ENCODE data around the gene FAM13A. TPM values are rescaled to one million over a fixed set of nuclear protein-coding genes. Genes with fewer than 3 reads are reported as not detected.
"Not testable (repeated sequence)": the region's sequence is repeated elsewhere in the genome, so short reads cannot be mapped to it uniquely, and the experiment has no call there.

FAM13A gene
- 4.3 and 6.5 TPM in 2 replicates for total RNA-seq (2014; rRNA removed; shearing (Covaris generic))

DNA sequence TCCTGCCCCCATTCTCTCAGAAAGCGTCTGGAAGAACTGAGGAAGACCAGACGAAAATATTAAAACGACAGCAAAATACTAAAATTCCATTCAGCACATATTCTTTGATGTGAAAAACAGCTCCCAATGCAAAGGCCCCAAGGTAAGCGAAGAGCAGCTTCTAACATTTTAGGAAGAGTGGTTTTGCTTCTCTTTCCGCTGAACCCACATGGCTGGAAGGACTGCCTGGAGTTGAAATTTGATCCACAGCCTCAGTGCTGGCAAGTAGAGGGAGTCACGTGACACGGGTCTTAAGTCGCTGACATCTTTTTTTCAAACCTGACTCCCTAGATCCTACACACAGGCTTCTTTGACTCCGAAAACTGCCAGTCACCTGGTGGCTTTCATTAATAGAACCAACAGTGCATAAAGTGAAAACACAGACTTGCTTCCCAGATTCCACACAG lies at the start of gene FAM13A:
TSS of gene FAM13A (minus strand) at position 233 of the 446 bp plus-strand sequence. CDS start at position 12, 221 bp downstream.
- peak; percentile 86 for DNase-seq (ENCODE audit: low read depth)

DNA sequence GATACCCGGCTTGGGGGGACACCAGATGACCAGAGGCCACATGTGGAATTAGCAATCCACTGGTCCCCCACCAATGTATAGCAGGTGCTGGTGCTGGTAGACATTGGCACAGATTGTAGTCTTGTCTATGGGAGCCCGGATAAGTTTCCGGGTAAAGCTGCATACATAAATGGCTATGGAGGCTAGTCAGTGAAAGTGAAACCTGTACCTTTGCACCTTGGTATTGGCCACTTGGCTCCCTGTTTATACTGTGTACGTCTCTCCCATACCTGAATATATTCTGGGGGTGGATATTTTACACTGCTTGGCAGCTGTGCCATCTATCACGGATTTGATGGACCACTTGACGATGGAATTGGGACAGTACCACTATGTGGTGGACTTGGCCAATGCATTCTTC lies 48.7 kb upstream of the FAM13A start:
- DNase-seq (ENCODE audit: low read depth): no peak

DNA sequence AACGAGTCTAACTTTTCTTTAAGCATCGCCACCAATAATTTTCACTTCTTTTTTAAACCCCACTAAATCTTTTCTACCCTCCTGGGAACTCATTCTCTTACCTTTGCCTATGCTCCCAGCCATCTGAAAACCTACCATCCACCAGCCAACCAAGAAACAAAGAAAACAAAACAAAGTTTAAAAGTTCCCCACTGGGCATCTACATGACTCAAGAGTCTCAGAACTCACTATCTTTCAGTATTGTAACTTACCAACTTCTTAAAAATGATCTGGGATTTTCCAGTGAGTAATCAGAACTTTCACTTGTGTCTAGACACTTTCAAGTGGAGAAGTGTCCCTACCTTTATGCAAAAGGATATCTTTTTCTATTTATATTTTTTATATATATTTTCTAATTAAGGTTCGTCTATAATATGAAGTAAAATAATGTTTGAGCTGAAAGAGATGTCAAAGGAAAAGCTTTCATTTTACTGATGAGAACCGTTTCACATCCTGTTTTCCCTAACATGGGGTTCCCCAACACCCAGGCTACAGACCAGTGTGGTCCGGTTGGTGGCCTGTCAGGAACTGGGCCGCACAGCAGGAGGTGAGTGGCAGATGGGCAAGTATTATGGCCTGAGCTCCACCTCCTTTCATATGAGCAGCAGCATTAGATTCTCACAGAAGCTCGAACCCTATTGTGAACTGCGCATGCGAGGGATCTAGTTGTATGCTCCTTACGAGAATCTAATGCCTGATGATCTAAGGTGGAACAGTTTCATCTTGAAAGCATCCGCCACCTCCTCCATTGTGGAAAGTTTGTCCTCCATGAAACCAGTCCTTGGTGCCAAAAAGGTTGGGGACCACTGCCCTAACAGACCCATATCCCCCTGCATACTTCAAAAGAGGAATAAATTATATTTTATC lies 44.5 kb upstream of the FAM13A start:
- peak; percentile 25 for DNase-seq (ENCODE audit: low read depth)

DNA sequence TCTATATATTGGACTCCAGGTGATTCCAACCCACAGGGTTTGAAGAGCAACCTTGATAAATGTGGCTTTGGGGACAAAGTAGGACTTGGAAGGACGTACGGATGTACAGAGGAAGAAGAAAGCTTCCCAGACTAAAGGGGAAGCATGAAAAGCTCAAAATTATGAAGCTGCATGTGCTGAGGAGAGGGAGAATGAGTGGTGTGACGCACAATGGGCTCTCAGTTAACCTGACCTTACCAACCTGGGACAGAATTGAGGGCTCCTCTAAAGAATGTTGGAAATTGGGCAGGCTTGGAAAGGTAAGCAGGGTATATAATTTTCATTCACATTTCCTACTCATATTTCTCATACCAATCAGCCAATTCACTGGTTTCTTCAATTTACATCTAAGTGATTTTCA lies 43.9 kb upstream of the FAM13A start:
- DNase-seq (ENCODE audit: low read depth): no peak

DNA sequence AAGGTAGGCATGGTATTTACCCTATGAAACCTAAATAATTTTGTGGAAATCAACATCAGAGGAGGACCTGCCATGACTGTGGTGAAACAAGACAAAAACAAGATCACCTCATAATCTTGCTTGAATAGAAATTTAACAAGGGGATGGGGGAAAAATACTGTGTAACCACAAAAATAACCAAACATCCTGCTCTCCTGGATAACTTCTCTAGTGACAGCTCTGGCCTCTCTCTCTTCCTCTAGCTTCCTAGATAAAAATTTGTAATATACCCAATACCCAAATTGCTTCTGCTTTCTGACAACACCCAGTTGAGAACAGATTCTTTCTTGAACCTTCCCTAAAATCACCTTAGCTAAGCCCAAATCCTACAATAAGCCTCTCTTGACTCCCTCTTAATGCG lies 42.5 kb upstream of the FAM13A start:
- DNase-seq (ENCODE audit: low read depth): no peak

DNA sequence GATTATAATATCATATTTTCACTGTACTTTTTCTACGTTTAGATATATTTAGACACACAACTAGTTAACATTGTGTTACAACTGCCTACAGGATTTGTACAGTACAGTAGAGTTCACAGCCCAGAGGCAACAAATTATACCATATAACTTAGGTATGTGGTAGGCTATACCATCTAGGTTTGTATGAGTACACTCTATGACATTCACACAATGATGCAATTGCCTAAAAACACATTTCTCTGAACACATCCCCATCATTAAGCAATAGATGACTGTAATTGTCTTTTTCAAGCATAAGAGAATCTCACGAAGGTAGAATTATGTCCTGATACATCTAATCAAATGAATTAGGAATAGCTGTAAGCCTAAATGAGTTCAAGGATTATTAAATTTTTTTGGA lies 42.0 kb upstream of the FAM13A start:
- DNase-seq (ENCODE audit: low read depth): no peak

DNA sequence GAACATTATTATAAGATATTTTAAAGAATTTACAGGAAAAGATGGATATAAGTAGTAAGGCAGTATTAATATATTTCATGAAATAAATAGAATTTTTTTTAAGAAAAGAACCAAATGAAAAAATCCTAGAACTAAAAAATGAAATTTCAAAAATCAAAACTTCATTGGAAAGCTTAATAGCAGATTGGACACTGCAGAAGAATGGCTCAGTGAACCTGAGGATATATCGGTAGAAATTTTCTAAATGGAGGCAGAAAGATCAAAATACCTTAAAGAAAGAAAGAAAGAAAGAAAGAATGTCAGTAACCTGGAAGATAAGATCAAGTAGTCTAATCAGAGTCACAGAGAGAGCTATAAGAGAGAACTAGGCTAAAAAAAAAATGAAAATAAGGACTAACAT lies 21.3 kb upstream of the FAM13A start:
- no peak for DNase-seq (ENCODE audit: low read depth)

DNA sequence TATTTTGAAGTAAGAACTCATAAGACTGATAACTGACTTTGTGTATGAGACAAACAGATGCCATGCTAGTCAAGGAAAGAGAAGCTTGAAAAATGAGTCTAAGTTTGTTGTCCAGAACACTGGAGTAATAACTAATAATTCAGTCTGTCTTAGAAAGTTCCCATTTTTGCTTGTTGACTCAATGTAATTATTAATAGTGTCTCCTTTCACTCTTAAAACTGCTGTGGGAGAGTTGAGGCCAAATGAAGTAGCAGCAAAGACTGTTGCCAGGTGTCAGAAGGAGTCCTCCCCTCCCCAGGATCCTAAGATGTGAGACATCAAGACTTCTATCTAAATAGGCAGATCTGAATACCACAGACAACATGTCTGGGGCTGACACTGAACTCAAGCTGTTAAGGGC lies 20.8 kb upstream of the FAM13A start:
- DNase-seq (ENCODE audit: low read depth): no peak

DNA sequence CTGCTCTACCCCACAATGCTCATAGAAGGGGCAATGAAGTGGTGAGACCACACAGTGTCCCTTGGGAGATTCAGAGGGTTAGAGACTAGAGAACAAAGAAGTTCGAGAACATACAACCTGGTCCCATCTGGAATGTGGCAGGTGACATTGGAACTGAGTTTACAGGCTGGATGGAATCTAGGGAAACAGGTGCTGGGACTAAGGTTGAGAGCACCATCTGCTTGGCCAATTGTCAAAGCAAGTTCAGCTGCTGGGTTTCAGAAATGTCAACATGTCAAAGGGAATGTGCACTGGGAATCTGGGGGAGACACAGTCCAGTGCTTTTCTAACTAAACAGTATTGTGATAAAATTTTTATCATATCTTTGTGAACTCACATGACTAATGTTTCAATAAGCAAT lies 15.9 kb upstream of the FAM13A start:
- no peak for DNase-seq (ENCODE audit: low read depth)

DNA sequence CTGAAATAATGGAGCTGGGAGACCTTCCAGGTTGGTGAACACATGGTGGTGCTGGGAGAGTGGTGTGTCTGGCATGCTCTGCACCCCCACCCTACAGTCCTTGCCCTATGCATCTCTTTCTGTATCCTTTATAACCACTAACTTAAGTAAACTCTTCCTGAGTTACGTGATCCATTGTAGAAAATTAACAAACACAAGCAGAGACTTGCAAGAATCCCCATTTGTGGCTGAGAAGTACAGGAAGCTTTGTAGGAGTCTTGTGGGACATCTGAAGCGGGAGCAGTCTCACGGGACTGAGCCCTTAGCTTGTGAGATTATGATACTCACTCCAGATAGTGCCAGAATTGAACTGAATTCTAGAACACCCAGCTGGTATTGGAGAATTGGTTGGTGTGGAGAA lies 14.3 kb upstream of the FAM13A start:
- DNase-seq (ENCODE audit: low read depth): no peak

DNA sequence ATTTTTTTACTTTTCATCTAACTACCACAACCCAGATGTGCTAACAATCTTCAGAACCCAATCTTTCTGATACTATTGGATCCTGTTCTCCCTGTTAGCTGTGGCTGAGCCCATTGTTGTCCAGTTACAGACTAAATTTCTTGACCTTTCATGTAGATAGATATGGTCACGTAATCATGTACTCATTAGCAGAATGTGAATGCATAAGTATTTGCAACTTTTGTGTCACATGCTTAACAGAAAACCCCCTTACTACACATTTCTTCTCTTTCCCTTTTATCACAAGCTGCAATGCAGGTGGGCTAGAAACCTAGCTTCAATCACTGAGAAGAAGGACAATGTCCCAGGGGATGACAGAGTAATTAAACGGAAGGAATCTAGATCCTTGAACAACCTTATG lies 13.1 kb upstream of the FAM13A start:
- DNase-seq (ENCODE audit: low read depth): no peak

DNA sequence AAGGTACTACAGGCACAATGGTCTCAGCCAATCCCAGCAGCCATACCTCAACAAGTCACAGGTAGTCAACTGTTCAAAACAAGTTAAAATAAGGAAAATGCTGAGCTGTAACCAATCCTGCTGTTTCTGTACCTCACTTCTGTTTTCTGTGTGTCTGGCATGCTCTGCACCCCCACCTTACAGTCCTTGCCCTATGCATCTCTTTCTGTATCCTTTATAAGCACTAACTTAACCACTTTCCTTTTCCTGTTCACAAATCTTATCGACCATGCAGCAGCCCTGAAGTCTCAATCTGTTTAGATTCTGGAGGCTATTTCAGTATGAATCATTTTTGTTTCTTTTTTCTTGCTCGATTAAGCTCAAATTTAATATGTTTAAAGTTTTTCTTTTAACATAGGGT lies 12.5 kb upstream of the FAM13A start:
- no peak for DNase-seq (ENCODE audit: low read depth)

DNA sequence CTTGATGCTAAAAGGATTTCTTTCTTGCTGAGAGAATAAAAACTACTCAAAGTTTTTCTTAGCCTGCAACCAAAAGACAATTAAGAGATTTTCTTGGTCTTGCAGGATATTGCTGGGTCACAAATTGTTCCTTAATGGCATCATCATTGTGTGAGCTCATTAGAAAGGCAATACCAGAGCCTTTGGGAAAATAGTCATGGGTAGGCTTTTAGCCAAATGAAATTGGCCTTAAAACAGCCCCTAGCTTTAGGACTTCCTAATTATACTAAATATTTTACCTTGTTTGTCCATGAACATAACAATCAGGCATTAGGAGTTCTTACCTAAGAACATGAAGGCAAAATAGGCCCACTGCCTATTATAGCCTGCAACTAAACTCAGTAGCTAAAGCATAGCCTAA lies 10.4 kb upstream of the FAM13A start:
- no peak for DNase-seq (ENCODE audit: low read depth)

DNA sequence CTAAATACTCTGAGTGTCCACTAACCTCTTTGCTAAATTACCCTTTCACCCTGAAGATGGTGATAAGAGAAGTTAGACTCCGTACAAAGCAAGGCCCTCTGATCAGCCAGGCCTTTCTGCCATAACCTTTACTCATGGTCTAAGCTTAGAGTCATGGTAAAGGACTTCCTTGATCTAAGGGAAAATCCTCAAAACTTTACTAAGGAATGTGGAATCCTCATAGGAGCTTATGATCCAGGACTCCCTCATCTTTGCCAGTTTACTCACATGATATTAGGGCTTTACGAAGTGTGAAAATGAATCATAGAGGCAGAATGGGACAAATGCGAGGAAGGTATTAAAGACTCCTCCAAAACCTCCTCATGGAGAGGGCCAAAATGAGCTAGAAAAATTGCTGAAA lies 7.9 kb upstream of the FAM13A start:
- DNase-seq (ENCODE audit: low read depth): no peak

DNA sequence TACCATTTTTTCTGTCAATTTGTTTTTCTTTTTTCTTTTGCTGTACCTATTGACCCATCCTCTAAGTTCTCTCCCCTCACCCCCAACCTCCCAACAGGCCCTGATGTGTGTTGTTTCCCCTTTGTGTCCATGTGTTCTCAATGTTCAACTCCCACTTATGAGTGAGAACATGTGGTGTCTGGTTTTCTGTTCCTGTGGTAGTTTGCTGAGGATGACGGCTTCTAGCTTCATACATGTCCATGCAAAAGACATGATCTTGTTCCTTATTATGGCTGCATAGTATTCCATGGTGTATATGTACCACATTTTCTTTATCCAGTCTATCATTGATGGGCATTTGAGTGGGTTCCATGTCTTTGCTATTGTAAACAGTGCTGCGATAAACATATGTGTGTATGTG lies 859 bp upstream of the FAM13A start:
- DNase-seq (ENCODE audit: low read depth): not testable (repeated sequence)

DNA sequence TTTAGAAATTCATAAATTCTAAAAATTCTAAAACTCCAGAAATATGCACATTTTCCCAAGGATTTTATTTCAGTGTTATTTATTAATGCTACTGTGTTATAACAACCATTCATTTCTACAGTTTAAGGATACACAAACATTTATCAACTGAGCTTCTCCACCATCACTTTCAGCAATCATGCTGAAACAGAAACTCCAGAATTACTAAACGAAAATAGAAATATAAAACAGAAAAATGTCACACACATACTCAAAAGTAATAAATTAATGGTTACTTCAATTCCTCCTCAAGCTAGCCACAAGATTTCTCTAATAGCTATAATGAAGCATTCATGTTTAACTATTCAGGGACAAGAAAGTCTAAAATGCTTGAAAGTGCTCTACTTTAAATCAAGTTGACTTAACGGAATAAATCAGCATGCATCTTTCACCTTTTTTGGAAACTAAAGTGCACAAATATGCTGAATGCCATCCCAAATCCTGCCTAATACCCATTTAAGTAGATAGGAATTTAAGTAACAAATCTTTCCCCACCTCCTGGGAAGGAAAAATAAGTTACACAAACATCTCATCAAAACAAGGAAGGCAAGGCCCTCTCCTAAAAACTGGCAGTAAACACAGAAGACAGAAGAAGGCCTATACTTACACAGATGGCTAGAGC lies 563 bp downstream of the FAM13A start:
- DNase-seq (ENCODE audit: low read depth): no peak

DNA sequence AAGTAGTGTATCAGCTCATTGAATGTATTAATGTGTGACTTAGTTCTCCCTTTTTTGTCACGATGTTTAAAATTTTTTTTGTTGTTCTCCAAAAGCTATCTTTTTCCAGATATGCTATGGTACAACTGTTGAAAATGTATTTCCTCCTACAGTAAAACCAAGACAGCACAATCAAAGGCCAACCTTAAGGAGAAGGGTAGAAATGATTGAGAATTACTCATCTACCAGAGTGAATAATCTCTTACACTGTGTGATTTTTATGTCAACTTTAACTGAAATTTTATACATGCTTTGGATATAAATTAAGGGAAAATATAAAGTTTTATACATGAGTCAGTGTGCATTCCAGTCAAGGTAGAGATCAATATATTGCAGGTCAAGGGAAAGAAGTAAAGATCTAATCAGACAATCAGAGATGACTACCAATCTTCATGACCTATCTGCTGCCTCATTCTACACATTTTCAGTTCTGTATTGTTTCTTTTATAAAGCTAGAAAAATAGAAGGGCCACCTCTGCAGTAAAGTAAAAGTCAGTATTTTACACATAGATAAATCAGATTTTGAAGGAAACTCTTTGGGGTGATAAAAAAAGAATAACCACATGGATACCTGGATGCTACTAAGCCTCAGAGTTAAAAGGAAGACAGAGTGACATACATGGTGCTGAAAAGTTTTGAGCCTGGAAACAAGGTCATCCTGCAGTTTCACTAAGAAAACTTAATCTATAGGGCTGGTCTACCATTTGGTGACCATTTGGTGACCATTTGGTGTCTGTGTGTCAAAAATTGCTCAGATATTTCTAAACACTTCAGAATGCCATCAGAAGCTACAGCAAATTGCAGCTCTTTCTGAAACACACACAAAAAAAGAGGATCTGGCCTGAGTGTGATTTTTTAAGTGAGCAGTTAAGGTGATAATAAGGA lies 1.6 kb downstream of the FAM13A start:
- DNase-seq (ENCODE audit: low read depth): no peak

DNA sequence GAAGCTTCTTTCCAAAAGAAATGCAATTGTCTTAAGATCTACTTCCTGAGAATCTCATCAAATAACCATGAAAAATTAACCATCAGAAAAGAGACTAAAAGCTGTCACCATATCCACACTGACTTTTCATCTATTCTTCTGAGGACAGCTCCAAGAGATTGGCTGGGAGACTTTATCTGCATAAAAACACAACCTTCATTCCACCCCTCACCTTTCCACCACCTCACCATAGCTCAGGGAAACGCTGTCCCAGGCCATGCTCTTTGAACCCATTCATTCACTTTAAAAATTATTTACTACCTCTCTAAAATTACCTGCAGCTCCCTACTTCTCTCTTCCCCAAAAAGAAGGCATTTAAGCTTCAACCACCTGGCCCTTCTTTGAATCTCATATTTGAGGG lies 2.4 kb downstream of the FAM13A start:
- no peak for DNase-seq (ENCODE audit: low read depth)

DNA sequence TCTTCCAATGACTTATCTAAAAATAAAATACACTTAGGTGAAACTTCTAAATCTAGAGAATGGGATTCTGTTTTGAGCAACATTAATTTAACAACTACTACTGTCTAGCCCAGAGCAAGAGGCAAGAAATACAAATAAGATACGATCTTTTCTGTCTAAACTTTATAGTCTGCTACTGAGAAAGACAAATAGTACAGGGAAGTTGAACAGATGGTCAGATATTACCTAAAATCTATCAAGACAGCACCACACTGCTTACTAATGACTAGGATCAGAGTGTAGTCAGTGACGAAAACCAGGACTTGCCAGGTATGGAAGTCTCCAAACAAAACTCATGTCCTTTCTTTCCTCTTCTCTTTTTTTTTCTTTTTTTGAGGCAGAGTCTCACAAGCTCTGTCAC lies 7.1 kb downstream of the FAM13A start:
- DNase-seq (ENCODE audit: low read depth): no peak

DNA sequence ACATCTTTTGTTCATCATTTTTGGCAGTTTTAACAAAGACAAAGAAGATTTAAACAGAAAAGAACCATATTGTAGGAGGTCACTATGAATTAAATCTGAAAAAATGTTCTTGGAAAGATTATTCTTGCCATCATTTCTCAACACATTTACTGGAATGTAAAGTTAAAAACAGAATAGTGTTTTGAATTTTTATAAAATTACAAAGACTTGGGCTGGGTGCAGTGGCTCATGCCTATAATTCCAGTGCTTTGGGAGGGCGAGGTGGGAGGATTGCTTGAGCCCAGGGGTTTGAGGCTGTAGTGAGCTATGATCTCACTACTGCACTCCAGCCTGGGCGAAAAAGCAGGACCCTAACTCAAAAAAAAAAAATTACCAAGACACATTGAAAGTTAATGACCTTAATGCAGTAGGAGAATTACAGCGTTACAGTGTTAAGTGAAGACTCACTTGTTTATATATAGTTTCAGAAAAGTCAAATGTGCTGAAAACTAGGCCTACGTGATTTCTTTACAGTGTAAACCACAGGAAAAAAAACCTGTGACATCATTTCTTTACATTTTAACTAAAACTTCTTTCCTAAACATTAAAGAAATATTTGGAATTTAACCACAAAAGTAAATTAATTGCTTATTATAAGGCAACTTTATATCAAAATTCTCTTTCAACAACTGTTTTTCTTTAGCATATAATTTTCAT lies 7.9 kb downstream of the FAM13A start:
- no peak for DNase-seq (ENCODE audit: low read depth)

DNA sequence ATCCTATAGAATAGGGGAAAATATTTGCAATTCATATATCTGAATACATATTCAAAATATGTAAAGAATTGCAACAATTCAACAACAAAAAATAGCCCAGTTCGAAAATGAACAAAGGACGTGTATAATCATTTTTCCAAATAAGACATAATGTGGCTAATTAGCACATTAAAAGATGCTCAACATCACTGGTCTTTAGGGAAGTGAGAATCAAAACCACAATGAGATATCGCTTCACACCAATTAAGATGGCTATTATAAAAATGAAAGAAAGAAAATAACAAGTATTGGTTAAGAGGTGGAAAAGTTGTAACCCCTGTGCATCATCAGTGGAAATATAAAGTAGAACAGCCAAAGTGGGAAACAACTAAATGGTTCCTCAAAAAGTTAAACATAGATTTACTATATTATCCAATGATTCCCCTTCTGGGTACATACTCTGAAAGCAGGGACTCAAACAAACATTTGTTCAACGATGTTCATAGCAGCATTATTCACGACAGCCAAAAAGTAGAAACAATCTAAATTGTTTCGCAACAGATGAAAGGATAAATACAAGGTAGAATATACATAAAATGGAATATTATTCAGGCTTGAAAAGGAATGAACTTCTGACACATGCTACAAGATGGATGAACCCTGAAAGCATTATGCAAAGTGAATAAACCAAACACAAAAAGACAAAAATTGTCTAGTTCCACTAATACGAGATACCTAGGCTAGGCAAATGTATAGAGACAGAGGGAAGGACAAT lies 12.7 kb downstream of the FAM13A start:
- no peak for DNase-seq (ENCODE audit: low read depth)

Measured in Daoy (cell line).